Measurements from ENCODE around the gene TRIM44. TPM values are rescaled to one million over a fixed set of nuclear protein-coding genes. Genes with fewer than 3 reads are reported as not detected.

TRIM44 gene
- total and polyA plus RNA-seq, 4 donors, result 3.7 to 15.1 (median 10.4) TPM

DNA sequence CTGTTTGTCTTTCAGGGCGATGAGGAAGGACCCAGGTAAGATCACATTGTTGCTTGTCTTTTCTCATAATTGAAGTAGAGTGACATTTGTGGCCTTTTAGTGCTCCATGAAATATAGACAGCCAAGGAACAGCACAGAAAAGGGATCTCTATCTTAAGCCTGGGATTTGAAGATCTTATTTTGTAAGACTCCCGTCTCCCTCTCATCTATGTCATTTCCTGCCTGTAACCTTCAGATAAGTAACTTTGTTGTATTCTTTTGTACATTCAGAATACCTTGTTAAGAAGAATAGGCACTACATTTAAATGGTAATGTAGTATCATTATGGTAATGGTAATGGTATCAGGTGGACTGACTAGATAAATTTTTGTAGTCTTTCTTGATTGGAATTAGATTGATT lies 72.8 kb downstream of the TRIM44 start:
- 80% methylated on average over 2 of the region's 2 CpGs for WGBS

More for the DNA sequence above, 72.8 kb downstream of the TRIM44 start:
- Histone ChIP-seq H3K4me1 (ENCODE audit: control insufficient read depth in 4 of 4, insufficient read depth in 4 of 4, low read length in 3 of 4) (peaks cover 5 to 28% (median 24%) of the 10 kb centered on the region in 4 donors), H3K4me3 (ENCODE audit: low read depth in 1 of 3, low read length in 3 of 3) (no peak overlapping the region), H3K27me3 (ENCODE audit: control insufficient read depth in 4 of 4, insufficient read depth in 4 of 4, low read length in 3 of 4) (no peaks in the 10 kb centered on the region), H3K9me3 (ENCODE audit: control insufficient read depth in 4 of 4, low read length in 3 of 4) (peaks cover 0 to 5% (median under 1%) of the 10 kb centered on the region in 4 donors), H3K9ac (ENCODE audit: low read depth in 1 of 2, low read length in 2 of 2) (no peak overlapping the region), H3K27ac (ENCODE audit: low read depth in 1 of 2, low read length in 2 of 2) (no peak overlapping the region), H3K36me3 (ENCODE audit: control insufficient read depth in 4 of 4, insufficient read depth in 3 of 4, low read depth in 1 of 4, low read length in 3 of 4) (peaks cover 0 to 5% (median 2%) of the 10 kb centered on the region in 4 donors)
- TF ChIP-seq FOXA1 (IDR thresholded peaks at IDR 0.05) (no peak), HNF4A (conservative IDR thresholded peaks at IDR 0.05) (no peak), HNF4G (IDR thresholded peaks at IDR 0.05) (no peak), JUND (IDR thresholded peaks at IDR 0.05) (no peak), TAF1 (conservative IDR thresholded peaks at IDR 0.05) (no peak), GABPA (IDR thresholded peaks at IDR 0.05 in 1 of 2, conservative IDR thresholded peaks at IDR 0.05 in 1 of 2) (no peak), NR2F2 (IDR thresholded peaks at IDR 0.05) (no peak), RXRA (IDR thresholded peaks at IDR 0.05) (no peak), RAD21 (IDR thresholded peaks at IDR 0.05) (no peak), SP1 (IDR thresholded peaks at IDR 0.05) (no peak), EGR1 (IDR thresholded peaks at IDR 0.05; ENCODE audit: low read depth in 2 of 2) (no peak), YY1 (IDR thresholded peaks at IDR 0.05) (no peak), FOXA2 (IDR thresholded peaks at IDR 0.05) (no peak)
- TF ChIP-seq, protein P1, sequence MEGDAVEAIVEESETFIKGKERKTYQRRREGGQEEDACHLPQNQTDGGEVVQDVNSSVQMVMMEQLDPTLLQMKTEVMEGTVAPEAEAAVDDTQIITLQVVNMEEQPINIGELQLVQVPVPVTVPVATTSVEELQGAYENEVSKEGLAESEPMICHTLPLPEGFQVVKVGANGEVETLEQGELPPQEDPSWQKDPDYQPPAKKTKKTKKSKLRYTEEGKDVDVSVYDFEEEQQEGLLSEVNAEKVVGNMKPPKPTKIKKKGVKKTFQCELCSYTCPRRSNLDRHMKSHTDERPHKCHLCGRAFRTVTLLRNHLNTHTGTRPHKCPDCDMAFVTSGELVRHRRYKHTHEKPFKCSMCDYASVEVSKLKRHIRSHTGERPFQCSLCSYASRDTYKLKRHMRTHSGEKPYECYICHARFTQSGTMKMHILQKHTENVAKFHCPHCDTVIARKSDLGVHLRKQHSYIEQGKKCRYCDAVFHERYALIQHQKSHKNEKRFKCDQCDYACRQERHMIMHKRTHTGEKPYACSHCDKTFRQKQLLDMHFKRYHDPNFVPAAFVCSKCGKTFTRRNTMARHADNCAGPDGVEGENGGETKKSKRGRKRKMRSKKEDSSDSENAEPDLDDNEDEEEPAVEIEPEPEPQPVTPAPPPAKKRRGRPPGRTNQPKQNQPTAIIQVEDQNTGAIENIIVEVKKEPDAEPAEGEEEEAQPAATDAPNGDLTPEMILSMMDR (IDR thresholded peaks at IDR 0.05; ENCODE audit: low read depth, low read length, missing input control), result no peak
- TF ChIP-seq, protein P2, sequence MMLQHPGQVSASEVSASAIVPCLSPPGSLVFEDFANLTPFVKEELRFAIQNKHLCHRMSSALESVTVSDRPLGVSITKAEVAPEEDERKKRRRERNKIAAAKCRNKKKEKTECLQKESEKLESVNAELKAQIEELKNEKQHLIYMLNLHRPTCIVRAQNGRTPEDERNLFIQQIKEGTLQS (IDR thresholded peaks at IDR 0.05), result no peak
- TF ChIP-seq, protein P3, sequence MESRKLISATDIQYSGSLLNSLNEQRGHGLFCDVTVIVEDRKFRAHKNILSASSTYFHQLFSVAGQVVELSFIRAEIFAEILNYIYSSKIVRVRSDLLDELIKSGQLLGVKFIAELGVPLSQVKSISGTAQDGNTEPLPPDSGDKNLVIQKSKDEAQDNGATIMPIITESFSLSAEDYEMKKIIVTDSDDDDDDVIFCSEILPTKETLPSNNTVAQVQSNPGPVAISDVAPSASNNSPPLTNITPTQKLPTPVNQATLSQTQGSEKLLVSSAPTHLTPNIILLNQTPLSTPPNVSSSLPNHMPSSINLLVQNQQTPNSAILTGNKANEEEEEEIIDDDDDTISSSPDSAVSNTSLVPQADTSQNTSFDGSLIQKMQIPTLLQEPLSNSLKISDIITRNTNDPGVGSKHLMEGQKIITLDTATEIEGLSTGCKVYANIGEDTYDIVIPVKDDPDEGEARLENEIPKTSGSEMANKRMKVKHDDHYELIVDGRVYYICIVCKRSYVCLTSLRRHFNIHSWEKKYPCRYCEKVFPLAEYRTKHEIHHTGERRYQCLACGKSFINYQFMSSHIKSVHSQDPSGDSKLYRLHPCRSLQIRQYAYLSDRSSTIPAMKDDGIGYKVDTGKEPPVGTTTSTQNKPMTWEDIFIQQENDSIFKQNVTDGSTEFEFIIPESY (IDR thresholded peaks at IDR 0.05), result no peak
- TF ChIP-seq, protein P4, sequence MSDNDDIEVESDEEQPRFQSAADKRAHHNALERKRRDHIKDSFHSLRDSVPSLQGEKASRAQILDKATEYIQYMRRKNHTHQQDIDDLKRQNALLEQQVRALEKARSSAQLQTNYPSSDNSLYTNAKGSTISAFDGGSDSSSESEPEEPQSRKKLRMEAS (IDR thresholded peaks at IDR 0.05), result no peak
- TF ChIP-seq, protein P5, sequence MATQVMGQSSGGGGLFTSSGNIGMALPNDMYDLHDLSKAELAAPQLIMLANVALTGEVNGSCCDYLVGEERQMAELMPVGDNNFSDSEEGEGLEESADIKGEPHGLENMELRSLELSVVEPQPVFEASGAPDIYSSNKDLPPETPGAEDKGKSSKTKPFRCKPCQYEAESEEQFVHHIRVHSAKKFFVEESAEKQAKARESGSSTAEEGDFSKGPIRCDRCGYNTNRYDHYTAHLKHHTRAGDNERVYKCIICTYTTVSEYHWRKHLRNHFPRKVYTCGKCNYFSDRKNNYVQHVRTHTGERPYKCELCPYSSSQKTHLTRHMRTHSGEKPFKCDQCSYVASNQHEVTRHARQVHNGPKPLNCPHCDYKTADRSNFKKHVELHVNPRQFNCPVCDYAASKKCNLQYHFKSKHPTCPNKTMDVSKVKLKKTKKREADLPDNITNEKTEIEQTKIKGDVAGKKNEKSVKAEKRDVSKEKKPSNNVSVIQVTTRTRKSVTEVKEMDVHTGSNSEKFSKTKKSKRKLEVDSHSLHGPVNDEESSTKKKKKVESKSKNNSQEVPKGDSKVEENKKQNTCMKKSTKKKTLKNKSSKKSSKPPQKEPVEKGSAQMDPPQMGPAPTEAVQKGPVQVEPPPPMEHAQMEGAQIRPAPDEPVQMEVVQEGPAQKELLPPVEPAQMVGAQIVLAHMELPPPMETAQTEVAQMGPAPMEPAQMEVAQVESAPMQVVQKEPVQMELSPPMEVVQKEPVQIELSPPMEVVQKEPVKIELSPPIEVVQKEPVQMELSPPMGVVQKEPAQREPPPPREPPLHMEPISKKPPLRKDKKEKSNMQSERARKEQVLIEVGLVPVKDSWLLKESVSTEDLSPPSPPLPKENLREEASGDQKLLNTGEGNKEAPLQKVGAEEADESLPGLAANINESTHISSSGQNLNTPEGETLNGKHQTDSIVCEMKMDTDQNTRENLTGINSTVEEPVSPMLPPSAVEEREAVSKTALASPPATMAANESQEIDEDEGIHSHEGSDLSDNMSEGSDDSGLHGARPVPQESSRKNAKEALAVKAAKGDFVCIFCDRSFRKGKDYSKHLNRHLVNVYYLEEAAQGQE (IDR thresholded peaks at IDR 0.05), result no peak
- DNase-seq (ENCODE audit: low spot score), result no peak
